22Rv1 (cell line): Measurements from ENCODE around the gene C2orf76.

Source experiments
- CTCF ChIP-seq: fragments of 450-650 bp; IDR thresholded peaks from 2 replicates; pipeline ENCODE4 v1.5.1; 2017; ENCODE audit warnings: mild to moderate bottlenecking
- ZFX ChIP-seq: fragments of 450-650 bp; IDR thresholded peaks from 2 replicates; pipeline ENCODE4 v1.6.1; 2017; ENCODE audit warnings: antibody characterized with exemption, borderline replicate concordance

GRCh38 chr2:119295688-119296375 is 70.8 kb downstream of the C2orf76 start:
- TF ChIP-seq CTCF (no peak), ZFX (no peak)
